ENCODE measurements around the gene CCDC6. TPM values are rescaled to one million over a fixed set of nuclear protein-coding genes. Genes with fewer than 3 reads are reported as not detected.
"Not testable (repeated sequence)": the region's sequence is repeated elsewhere in the genome, so short reads cannot be mapped to it uniquely, and the experiment has no call there.

Gene CCDC6
- total RNA-seq, 4 donors from 2014 or later, result 30.8 to 66.0 (median 53.4) TPM

DNA sequence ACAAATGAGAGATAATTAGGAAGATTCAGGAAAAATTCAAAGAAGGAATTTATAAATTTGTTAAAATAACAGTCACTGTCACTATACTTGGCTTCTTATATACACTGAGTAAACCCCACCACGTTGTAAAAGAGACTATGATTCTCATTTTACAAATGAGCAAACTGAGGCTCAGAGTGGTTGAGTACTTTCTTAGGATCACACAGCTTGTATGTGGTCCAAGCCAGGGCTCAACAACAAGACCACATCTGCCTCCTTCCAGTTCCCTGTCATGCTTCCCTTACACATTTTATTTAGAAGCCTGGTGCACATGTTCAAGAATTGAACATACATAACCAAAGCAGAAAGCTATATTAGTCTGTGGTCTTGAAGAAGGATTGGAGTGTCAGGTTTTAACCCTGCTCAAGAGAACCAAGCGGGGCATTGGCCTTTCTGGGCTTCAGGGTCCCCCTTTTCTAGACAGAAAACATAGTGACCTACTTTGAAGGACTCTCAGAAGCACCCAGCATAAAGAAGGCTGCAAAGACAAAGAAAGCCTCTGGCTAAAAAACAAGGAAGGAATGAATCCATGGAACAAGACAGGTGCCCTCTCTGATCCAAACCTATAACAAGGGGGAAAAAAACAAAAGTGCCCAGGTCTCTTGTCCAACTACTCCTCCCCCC lies 153.9 kb downstream of the CCDC6 start:
- 47 to 62% methylated on average over 2 of the region's 2 CpGs for WGBS, 2 donors (ENCODE audit: low coverage in 1 of 2)
- Histone ChIP-seq H3K4me3 (no peak overlapping the region), H3K27ac (no peak overlapping the region), H3K27me3 (no peaks in the 10 kb centered on the region), H3K4me1 (no peaks in the 10 kb centered on the region), H3K36me3 (no peaks in the 10 kb centered on the region), H3K9me3 (no peaks in the 10 kb centered on the region)
- no peak for ATAC-seq
- TF ChIP-seq POLR2AphosphoS5 (IDR thresholded peaks at IDR 0.05) (no peak), POLR2A (IDR thresholded peaks at IDR 0.05) (no peak), EP300 (IDR thresholded peaks at IDR 0.05) (no peak)
- TF ChIP-seq, protein P1, sequence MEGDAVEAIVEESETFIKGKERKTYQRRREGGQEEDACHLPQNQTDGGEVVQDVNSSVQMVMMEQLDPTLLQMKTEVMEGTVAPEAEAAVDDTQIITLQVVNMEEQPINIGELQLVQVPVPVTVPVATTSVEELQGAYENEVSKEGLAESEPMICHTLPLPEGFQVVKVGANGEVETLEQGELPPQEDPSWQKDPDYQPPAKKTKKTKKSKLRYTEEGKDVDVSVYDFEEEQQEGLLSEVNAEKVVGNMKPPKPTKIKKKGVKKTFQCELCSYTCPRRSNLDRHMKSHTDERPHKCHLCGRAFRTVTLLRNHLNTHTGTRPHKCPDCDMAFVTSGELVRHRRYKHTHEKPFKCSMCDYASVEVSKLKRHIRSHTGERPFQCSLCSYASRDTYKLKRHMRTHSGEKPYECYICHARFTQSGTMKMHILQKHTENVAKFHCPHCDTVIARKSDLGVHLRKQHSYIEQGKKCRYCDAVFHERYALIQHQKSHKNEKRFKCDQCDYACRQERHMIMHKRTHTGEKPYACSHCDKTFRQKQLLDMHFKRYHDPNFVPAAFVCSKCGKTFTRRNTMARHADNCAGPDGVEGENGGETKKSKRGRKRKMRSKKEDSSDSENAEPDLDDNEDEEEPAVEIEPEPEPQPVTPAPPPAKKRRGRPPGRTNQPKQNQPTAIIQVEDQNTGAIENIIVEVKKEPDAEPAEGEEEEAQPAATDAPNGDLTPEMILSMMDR (IDR thresholded peaks at IDR 0.05), result no peak

GRCh38 chr10:59750155-59750945 lies 156.0 kb downstream of the CCDC6 start:
- TF ChIP-seq, protein P1 (IDR thresholded peaks at IDR 0.05), result no peak
- no peak for TF ChIP-seq EP300 (IDR thresholded peaks at IDR 0.05)
- TF ChIP-seq POLR2AphosphoS5 (IDR thresholded peaks at IDR 0.05), result no peak
- no peak for TF ChIP-seq POLR2A (IDR thresholded peaks at IDR 0.05)
- H3K36me3 ChIP-seq, result no peaks in the 10 kb centered on the region
- H3K4me1 ChIP-seq, result no peaks in the 10 kb centered on the region
- 66 to 76% methylated on average over 2 to 11 of the region's 12 CpGs for WGBS, 2 donors (ENCODE audit: low coverage in 1 of 2)
- no peak for ATAC-seq
- H3K27ac ChIP-seq, result no peak overlapping the region
- no peak overlapping the region for H3K4me3 ChIP-seq
- H3K27me3 ChIP-seq, result no peaks in the 10 kb centered on the region
- H3K9me3 ChIP-seq, result no peaks in the 10 kb centered on the region

GRCh38 chr10:59748834-59749233 lies 157.5 kb downstream of the CCDC6 start:
- Histone ChIP-seq H3K4me3 (no peak overlapping the region), H3K9me3 (no peaks in the 10 kb centered on the region), H3K27ac (no peak overlapping the region), H3K4me1 (no peaks in the 10 kb centered on the region), H3K27me3 (no peaks in the 10 kb centered on the region), H3K36me3 (no peaks in the 10 kb centered on the region)
- WGBS, 2 donors (ENCODE audit: low coverage in 1 of 2), result 50 to 60% methylated on average over 1 of the region's 1 CpG
- TF ChIP-seq POLR2AphosphoS5 (IDR thresholded peaks at IDR 0.05) (no peak), POLR2A (IDR thresholded peaks at IDR 0.05) (no peak), EP300 (IDR thresholded peaks at IDR 0.05) (no peak)
- TF ChIP-seq, protein P1 (IDR thresholded peaks at IDR 0.05), result no peak
- no peak for ATAC-seq

DNA sequence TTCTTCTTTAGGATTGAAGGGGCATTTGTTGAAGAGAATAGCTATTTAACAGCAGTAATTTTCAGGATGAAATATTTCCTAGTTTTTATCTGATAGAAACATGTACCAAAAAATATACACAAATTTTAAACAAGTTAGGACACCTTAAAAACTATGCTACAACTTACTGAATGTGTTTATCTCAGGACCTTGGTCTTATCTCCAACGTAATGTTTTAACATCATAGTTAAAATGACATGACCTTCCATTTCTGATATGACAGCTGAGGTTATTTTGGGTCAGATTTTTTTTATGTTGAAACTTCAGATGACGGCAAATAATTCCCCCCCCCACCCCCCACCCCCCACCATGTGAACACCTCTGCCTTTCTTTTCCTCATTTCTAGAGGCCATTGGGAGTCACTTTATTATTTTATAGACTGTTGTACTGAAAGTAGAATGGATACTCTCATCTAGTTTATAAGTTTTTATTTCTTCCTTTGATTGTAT lies 161.1 kb downstream of the CCDC6 start:
- no peak overlapping the region for H3K4me3 ChIP-seq
- H3K36me3 ChIP-seq, result no peaks in the 10 kb centered on the region
- TF ChIP-seq POLR2A (IDR thresholded peaks at IDR 0.05), result no peak
- TF ChIP-seq EP300 (IDR thresholded peaks at IDR 0.05), result no peak
- TF ChIP-seq, protein P1 (IDR thresholded peaks at IDR 0.05), result no peak
- no peak for TF ChIP-seq POLR2AphosphoS5 (IDR thresholded peaks at IDR 0.05)
- WGBS, 2 donors (ENCODE audit: low coverage in 1 of 2), result 73 to 92% methylated on average over 2 of the region's 2 CpGs
- no peaks in the 10 kb centered on the region for H3K9me3 ChIP-seq
- no peaks in the 10 kb centered on the region for H3K27me3 ChIP-seq
- no peak for ATAC-seq
- H3K27ac ChIP-seq, result no peak overlapping the region
- no peaks in the 10 kb centered on the region for H3K4me1 ChIP-seq

DNA sequence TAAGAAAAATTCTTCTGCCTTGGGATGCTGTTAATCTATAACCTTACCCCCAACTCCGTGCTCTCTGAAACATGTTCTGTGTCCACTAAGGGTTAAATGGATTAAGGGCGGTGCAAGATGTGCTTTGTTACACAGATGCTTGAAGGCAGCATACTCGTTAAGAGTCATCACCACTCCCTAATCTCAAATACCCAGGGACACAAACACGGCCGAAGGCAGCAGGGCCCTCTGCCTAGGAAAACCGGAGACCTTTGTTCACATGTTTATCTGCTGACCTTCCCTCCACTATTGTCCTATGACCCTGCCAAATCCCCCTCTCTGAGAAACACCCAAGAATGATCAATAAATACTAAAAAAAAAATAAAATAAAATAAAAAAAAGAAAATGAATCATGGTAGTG lies 161.6 kb downstream of the CCDC6 start:
- not testable (repeated sequence) for ATAC-seq, H3K36me3 ChIP-seq, H3K4me3 ChIP-seq, H3K9me3 ChIP-seq, H3K4me1 ChIP-seq, H3K27me3 ChIP-seq, H3K27ac ChIP-seq
- WGBS, 2 donors (ENCODE audit: low coverage in 1 of 2), result 62 to 76% methylated on average over 3 to 4 of the region's 6 CpGs

GRCh38 chr10:59744156-59744555 lies 162.2 kb downstream of the CCDC6 start:
- H3K27ac ChIP-seq, H3K4me1 ChIP-seq, H3K27me3 ChIP-seq, H3K9me3 ChIP-seq, ATAC-seq, H3K4me3 ChIP-seq, H3K36me3 ChIP-seq: not testable (repeated sequence)
- no CpG with 5 or more reads among the region's 32 CpGs for WGBS, 2 donors (ENCODE audit: low coverage in 1 of 2)
